Trophoblast cell (in vitro differentiated cells and primary cell): ENCODE measurements around the gene MOV10L1.

Source experiments
- DNase-seq, 2 donors: peaks; one replicate each; pipeline ENCODE4 v3.0.0-alpha.2; 2016
- H2AFZ ChIP-seq: 2 replicates; pipeline ENCODE4 v1.6.1; 2013; ENCODE audit warnings: low read length, moderate library complexity, mild to moderate bottlenecking; ENCODE audit not compliant: insufficient read depth, poor library complexity
- H2AK5ac ChIP-seq: 2 replicates; pipeline ENCODE4 v1.6.1; 2013; ENCODE audit warnings: mild to moderate bottlenecking, low read length
- H2BK120ac ChIP-seq: 2 replicates; pipeline ENCODE4 v1.6.1; 2013; ENCODE audit warnings: low read length, mild to moderate bottlenecking, moderate library complexity; ENCODE audit not compliant: insufficient read depth, poor library complexity
- H2BK12ac ChIP-seq: 2 replicates; pipeline ENCODE4 v1.6.1; 2013; ENCODE audit warnings: mild to moderate bottlenecking, low read length, moderate library complexity
- H2BK5ac ChIP-seq: 2 replicates; pipeline ENCODE4 v1.6.1; 2013; ENCODE audit warnings: low read length, low read depth, moderate library complexity, mild to moderate bottlenecking; ENCODE audit not compliant: poor library complexity
- H3K14ac ChIP-seq: 2 replicates; pipeline ENCODE4 v1.6.1; 2013; ENCODE audit warnings: mild to moderate bottlenecking, low read length
- H3K18ac ChIP-seq: 2 replicates; pipeline ENCODE4 v1.6.1; 2013; ENCODE audit warnings: mild to moderate bottlenecking, low read length
- H3K23ac ChIP-seq: 2 replicates; pipeline ENCODE4 v1.6.1; 2013; ENCODE audit warnings: low read length
- H3K27ac ChIP-seq: 2 replicates; pipeline ENCODE4 v1.5.1; 2013; ENCODE audit warnings: low read depth, mild to moderate bottlenecking, inconsistent platforms, low read length, moderate library complexity
- H3K27me3 ChIP-seq: 2 replicates; pipeline ENCODE4 v1.6.1; 2013; ENCODE audit warnings: inconsistent platforms, mild to moderate bottlenecking, low read length, moderate library complexity; ENCODE audit not compliant: insufficient read depth
- H3K36me3 ChIP-seq, 2 experiments: 1 replicate in 1 of 2; 2 replicates in 1 of 2; pipeline ENCODE4 v1.6.1; 2013; ENCODE audit warnings: low read length in 2 of 2, mild to moderate bottlenecking in 2 of 2, moderate library complexity in 1 of 2; ENCODE audit not compliant: insufficient read depth in 2 of 2, control insufficient read depth in 1 of 2
- H3K4ac ChIP-seq: 2 replicates; pipeline ENCODE4 v1.6.1; 2013; ENCODE audit warnings: low read depth, mild to moderate bottlenecking, low read length, moderate library complexity
- H3K4me1 ChIP-seq, 2 experiments: 1 replicate in 1 of 2; 2 replicates in 1 of 2; pipeline ENCODE4 v1.6.1; 2013; ENCODE audit warnings: low read length in 2 of 2, mild to moderate bottlenecking in 2 of 2, moderate library complexity in 1 of 2; ENCODE audit not compliant: insufficient read depth in 2 of 2, control insufficient read depth in 1 of 2
- H3K4me2 ChIP-seq: 2 replicates; pipeline ENCODE4 v1.6.1; 2013; ENCODE audit warnings: inconsistent platforms, mild to moderate bottlenecking, low read length, moderate library complexity
- H3K4me3 ChIP-seq: 2 replicates; pipeline ENCODE4 v1.5.1; 2013; ENCODE audit warnings: mild to moderate bottlenecking, low read depth, low read length, inconsistent platforms
- H3K79me1 ChIP-seq: one replicate; pipeline ENCODE4 v1.6.1; 2013; ENCODE audit warnings: low read length
- H3K79me2 ChIP-seq: 2 replicates; pipeline ENCODE4 v1.6.1; 2013; ENCODE audit warnings: low read length, mild to moderate bottlenecking; ENCODE audit not compliant: control insufficient read depth, insufficient read depth, poor library complexity
- H3K9ac ChIP-seq: 2 replicates; pipeline ENCODE4 v1.6.1; 2013; ENCODE audit warnings: mild to moderate bottlenecking, low read length
- H3K9me3 ChIP-seq: 2 replicates; pipeline ENCODE4 v1.6.1; 2013; ENCODE audit warnings: low read depth, mild to moderate bottlenecking, control low read depth, inconsistent platforms, low read length; ENCODE audit not compliant: insufficient read depth
- H4K12ac ChIP-seq: 2 replicates; pipeline ENCODE4 v1.6.1; 2013; ENCODE audit warnings: low read depth, mild to moderate bottlenecking, low read length, moderate library complexity
- H4K8ac ChIP-seq: 2 replicates; pipeline ENCODE4 v1.6.1; 2013; ENCODE audit warnings: low read depth, mild to moderate bottlenecking, low read length, moderate library complexity
- H4K91ac ChIP-seq: one replicate; pipeline ENCODE4 v1.6.1; 2013; ENCODE audit warnings: low read depth, mild to moderate bottlenecking, low read length, moderate library complexity
- WGBS: extraction: QIAGEN DNeasy Blood & Tissue Kit; methylation state at CpG from one replicate; pipeline ENCODE4 v1.1.7; 2013; ENCODE audit warnings: missing lambda C conversion rate; ENCODE audit not compliant: insufficient read length, insufficient coverage; ENCODE audit errors: extremely low coverage; 5-methylcytosine and 5-hydroxymethylcytosine counted together

The MOV10L1 gene

GRCh38 chr22:50193621-50194020 lies 103.8 kb downstream of the MOV10L1 start:
- WGBS = no CpG with 5 or more reads among the region's 8 CpGs
- H4K8ac ChIP-seq = no peak overlapping the region
- no peak overlapping the region for H3K4me2 ChIP-seq

GRCh38 chr22:50194037-50194805 lies 104.4 kb downstream of the MOV10L1 start:
- no peak overlapping the region for H3K4ac ChIP-seq
- H4K12ac ChIP-seq = no peak overlapping the region
- H3K18ac ChIP-seq = no peak overlapping the region
- no peak for DNase-seq
- H3K23ac ChIP-seq = no peak overlapping the region
- H2AFZ ChIP-seq = no peak overlapping the region
- no peak overlapping the region for H2BK5ac ChIP-seq
- no peak overlapping the region for H4K91ac ChIP-seq
- peaks cover 54 to 62% of the 10 kb centered on the region in 2 experiments for H3K36me3 ChIP-seq
- no peak overlapping the region for H3K9ac ChIP-seq
- H2BK12ac ChIP-seq = no peak overlapping the region
- no CpG with 5 or more reads among the region's 44 CpGs for WGBS
- no peak overlapping the region for H3K14ac ChIP-seq
- H3K79me1 ChIP-seq = peaks cover 14% of the 10 kb centered on the region
- H2AK5ac ChIP-seq = no peak overlapping the region
- H3K4me3 ChIP-seq = no peak overlapping the region
- no peak overlapping the region for H4K8ac ChIP-seq
- H3K4me1 ChIP-seq = peaks cover 27 to 28% of the 10 kb centered on the region in 2 experiments
- H3K27ac ChIP-seq = no peak overlapping the region
- H3K9me3 ChIP-seq = peaks cover 1% of the 10 kb centered on the region
- H3K4me2 ChIP-seq = no peak overlapping the region
- no peaks in the 10 kb centered on the region for H3K27me3 ChIP-seq
- peaks cover 7% of the 10 kb centered on the region for H3K79me2 ChIP-seq
- H2BK120ac ChIP-seq = no peak overlapping the region

More at GRCh38 chr22:50193621-50194020, 103.8 kb downstream of the MOV10L1 start:
- Histone ChIP-seq H4K12ac (no peak overlapping the region), H3K9ac (no peak overlapping the region), H3K9me3 (peaks cover 1% of the 10 kb centered on the region), H3K36me3 (peaks cover 49 to 59% of the 10 kb centered on the region in 2 experiments), H3K79me2 (peaks cover 7% of the 10 kb centered on the region), H2BK120ac (no peak overlapping the region), H4K91ac (no peak overlapping the region), H3K14ac (no peak overlapping the region), H3K4me3 (no peak overlapping the region), H2BK5ac (no peak overlapping the region), H2AFZ (no peak overlapping the region), H3K27ac (no peak overlapping the region), H3K79me1 (peaks cover 14% of the 10 kb centered on the region), H2AK5ac (no peak overlapping the region), H3K27me3 (no peaks in the 10 kb centered on the region), H3K18ac (no peak overlapping the region), H3K4ac (no peak overlapping the region), H2BK12ac (no peak overlapping the region), H3K23ac (no peak overlapping the region), H3K4me1 (peaks cover 31 to 33% of the 10 kb centered on the region in 2 experiments)
- no peak for DNase-seq

GRCh38 chr22:50196256-50196655 lies 106.5 kb downstream of the MOV10L1 start:
- Histone ChIP-seq H2BK12ac (no peak overlapping the region), H3K18ac (no peak overlapping the region), H3K4ac (no peak overlapping the region), H3K36me3 (peaks cover 55 to 63% of the 10 kb centered on the region in 2 experiments), H4K12ac (no peak overlapping the region), H3K4me3 (no peak overlapping the region), H3K79me1 (peaks cover 5% of the 10 kb centered on the region), H3K79me2 (peaks cover 6% of the 10 kb centered on the region), H2AK5ac (no peak overlapping the region), H2BK5ac (no peak overlapping the region), H2BK120ac (no peak overlapping the region), H3K4me1 (peaks cover 12 to 15% of the 10 kb centered on the region in 2 experiments), H3K14ac (no peak overlapping the region), H3K23ac (no peak overlapping the region), H3K9me3 (peaks cover 1% of the 10 kb centered on the region), H4K91ac (no peak overlapping the region), H3K4me2 (no peak overlapping the region), H3K9ac (no peak overlapping the region), H3K27me3 (no peaks in the 10 kb centered on the region), H4K8ac (no peak overlapping the region), H2AFZ (no peak overlapping the region), H3K27ac (no peak overlapping the region)
- WGBS = no CpG with 5 or more reads among the region's 18 CpGs
- no peak for DNase-seq

- Histone ChIP-seq H4K12ac (no peak overlapping the region), H3K9ac (no peak overlapping the region), H2BK12ac (no peak overlapping the region), H3K36me3 (peaks cover 55 to 63% of the 10 kb centered on the region in 2 experiments), H3K4me2 (no peak overlapping the region), H3K79me1 (peaks cover 8% of the 10 kb centered on the region), H3K4me1 (peaks cover 8 to 12% of the 10 kb centered on the region in 2 experiments), H3K18ac (no peak overlapping the region), H4K8ac (no peak overlapping the region), H2AK5ac (no peak overlapping the region), H2BK120ac (no peak overlapping the region), H3K4me3 (no peak overlapping the region), H3K4ac (no peak overlapping the region), H3K14ac (no peak overlapping the region), H3K9me3 (peaks cover 1% of the 10 kb centered on the region), H3K27ac (no peak overlapping the region), H3K27me3 (no peaks in the 10 kb centered on the region), H4K91ac (no peak overlapping the region), H2AFZ (no peak overlapping the region), H2BK5ac (no peak overlapping the region), H3K79me2 (peaks cover 11% of the 10 kb centered on the region), H3K23ac (no peak overlapping the region)
- no peak for DNase-seq
- WGBS = no CpG with 5 or more reads among the region's 23 CpGs
Observed at GRCh38 chr22:50197000-50197800, 107.4 kb downstream of the MOV10L1 start.
